GM19193 (cell line): ENCODE measurements around the gene EHMT2.

ENCODE experiments used
- POLR2A ChIP-seq: IDR thresholded peaks from 4 replicates; pipeline ENCODE4 v1.6.1; 2011; ENCODE audit not compliant: insufficient read depth, insufficient read length; ENCODE audit errors: extremely low read depth

Gene EHMT2

GRCh38 chr6:31922942-31923341, 25.4 kb upstream of the EHMT2 start:
- no peak for TF ChIP-seq POLR2A

GRCh38 chr6:31920811-31921210, 23.3 kb upstream of the EHMT2 start:
- no peak for TF ChIP-seq POLR2A

GRCh38 chr6:31919624-31920303, 22.3 kb upstream of the EHMT2 start:
- no peak for TF ChIP-seq POLR2A

- no peak for TF ChIP-seq POLR2A
Measured at GRCh38 chr6:31918069-31918720, 20.7 kb upstream of the EHMT2 start.

- no peak for TF ChIP-seq POLR2A
Measured at GRCh38 chr6:31915756-31916155, 18.3 kb upstream of the EHMT2 start.

- no peak for TF ChIP-seq POLR2A
Measured at GRCh38 chr6:31915351-31915750, 17.9 kb upstream of the EHMT2 start.

- no peak for TF ChIP-seq POLR2A
Measured at GRCh38 chr6:31911826-31912585, 14.5 kb upstream of the EHMT2 start.

- TF ChIP-seq POLR2A, result no peak
Measured at GRCh38 chr6:31908791-31909190, 11.3 kb upstream of the EHMT2 start.

GRCh38 chr6:31907158-31907813, 9.8 kb upstream of the EHMT2 start:
- TF ChIP-seq POLR2A, result no peak

- TF ChIP-seq POLR2A, result no peak
Measured at GRCh38 chr6:31906122-31906521, 8.6 kb upstream of the EHMT2 start.

GRCh38 chr6:31905041-31905440, 7.5 kb upstream of the EHMT2 start:
- TF ChIP-seq POLR2A, result no peak

- TF ChIP-seq POLR2A, result no peak
Measured at GRCh38 chr6:31903957-31904356, 6.5 kb upstream of the EHMT2 start.

GRCh38 chr6:31901953-31902643, 4.6 kb upstream of the EHMT2 start, which contains the start of gene ZBTB12:
Gene ZBTB12 (minus strand): TSS chr6:31902086. CDS start chr6:31901305, 781 bp downstream.
- TF ChIP-seq POLR2A, result no peak

GRCh38 chr6:31901415-31901952, 4.0 kb upstream of the EHMT2 start:
- TF ChIP-seq POLR2A, result no peak
